Psoas muscle (tissue), 8 donors: Measurements from ENCODE around the gene FNDC3B. TPM values are rescaled to one million over a fixed set of nuclear protein-coding genes. Genes with fewer than 3 reads are reported as not detected.

Experiments used
- ATAC-seq, 4 donors: fragments of 200-7000 bp; cut with Tn5 transposase; one replicate each; pipeline ENCODE4 v1.9.1; 2020; ENCODE audit warnings: moderate library complexity in 3 of 4, mild to moderate bottlenecking in 2 of 4
- DNase-seq, 2 donors: peaks; one replicate each; pipeline ENCODE4 v3.0.0-alpha.2; 2020
- H3K27ac ChIP-seq: fragments of 200-600 bp; one replicate; pipeline ENCODE4 v1.8.0; 2022
- H3K27me3 ChIP-seq, 3 donors: fragments of 200-600 bp in 1 of 3; one replicate each; pipeline versions ENCODE4 v1.6.1 to v1.8.0; 2013 to 2022; ENCODE audit warnings: low read length in 2 of 3, mild to moderate bottlenecking in 2 of 3, moderate library complexity in 1 of 3; ENCODE audit not compliant: insufficient read depth in 3 of 3
- H3K36me3 ChIP-seq, 2 donors: fragments of 200-600 bp in 1 of 2; one replicate each; pipeline versions ENCODE4 v1.6.1 to v1.8.0; 2013 to 2022; ENCODE audit warnings: low read depth in 1 of 2, mild to moderate bottlenecking in 1 of 2, moderate library complexity in 1 of 2; ENCODE audit not compliant: insufficient read depth in 1 of 2
- H3K4me1 ChIP-seq: fragments of 200-600 bp; one replicate; pipeline ENCODE4 v1.8.0; 2022
- H3K4me3 ChIP-seq: fragments of 200-600 bp; one replicate; pipeline ENCODE4 v1.8.0; 2022; ENCODE audit warnings: mild to moderate bottlenecking
- H3K9me3 ChIP-seq: fragments of 200-600 bp; one replicate; pipeline ENCODE4 v1.8.0; 2022
- CTCF ChIP-seq: fragments of 200-600 bp; IDR thresholded peaks from one replicate; pipeline ENCODE4 v1.8.0; 2022; ENCODE audit warnings: antibody characterized with exemption
- WGBS, 3 donors: extraction: QIAGEN DNeasy Blood & Tissue Kit; methylation state at CpG; one replicate each; pipeline versions ENCODE4 v1.1.6 to v1.1.7; 2013; 5-methylcytosine and 5-hydroxymethylcytosine counted together
- intact Hi-C, 2 donors: fragments of 100-400 bp; cut with DNase I; formaldehyde crosslinking; loops; one replicate each; pipeline versions ENCODE4 v1.11.0 to v1.14.2; 2022
- polyA plus RNA-seq, 3 donors: library from polyadenylated mRNA; stranded (reverse); fragments of 200-250 nt; gene quantifications; one replicate each; pipeline ENCODE4 v1.2.3, GENCODE V29; 2013
- total RNA-seq, 4 donors: library from RNA; stranded (reverse); fragmentation: NEBNext Ultra II Directional in 2 of 4; extraction: Animal tissue kit (Norgen Biotek cat#: 25700) in 2 of 4; gene quantifications; one replicate each; pipeline versions ENCODE4 v1.2.1 to v1.2.4, GENCODE V29; 2021 to 2023
- donor health status: healthy with polysubstance abuse.
- donor health status: DM: no; HTN: no; CAD: no; lungs with moderate emphysema.
- donor health status: Bipolar disorder and iron deficiency.
- donor health status: healthy.
- donor health status: DM: yes; HTN: yes; CAD: no.
- donor health status: DM: no; HTN: no; CAD: no.
- donor health status: DM: no; HTN: no; CAD: no.
- donor health status: DM: yes; HTN: yes; CAD: no.

The FNDC3B gene
- total and polyA plus RNA-seq, 7 donors = 12.4 to 133 (median 50.8) TPM

DNA sequence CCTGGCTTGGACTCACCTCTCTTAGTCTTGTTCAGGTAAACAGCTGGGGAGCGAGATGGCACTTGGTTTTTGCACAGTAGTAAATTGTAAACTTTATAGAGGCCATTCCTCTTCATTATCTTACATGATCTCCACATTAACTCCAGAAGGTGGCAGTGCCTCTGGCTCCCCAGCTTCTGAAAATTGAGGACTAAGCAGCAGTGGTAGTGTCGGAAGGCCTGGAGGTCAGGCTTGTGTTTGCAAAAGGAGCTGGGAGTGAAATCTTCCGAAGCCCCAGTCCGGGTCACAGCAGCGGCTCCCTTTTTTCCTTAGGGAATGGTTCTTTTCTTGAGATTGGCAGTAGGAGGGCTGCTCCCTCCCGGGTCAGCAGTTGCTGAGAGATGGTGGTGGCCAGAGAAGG, 85.7 kb downstream of the FNDC3B start:
- peaks cover 3 to 13% of the 10 kb centered on the region in 2 donors for H3K36me3 ChIP-seq
- H3K4me1 ChIP-seq = peaks cover 58% of the 10 kb centered on the region
- 63 to 77% (median 70%) methylated on average over 6 of the region's 6 CpGs for WGBS, 3 donors
- H3K27me3 ChIP-seq = no peaks in the 10 kb centered on the region
- no peaks in the 10 kb centered on the region for H3K9me3 ChIP-seq
- peak; percentile 17 for TF ChIP-seq CTCF
- ATAC-seq = peak in 2 of 4 donors; percentile 39 to 45
- H3K27ac ChIP-seq = peak overlapping the region; percentile 95
- intact Hi-C loops = loop anchor here (2.0 to 10.0 kb wide), 3 partner anchors 18 to 83 kb away; no protein-coding TSS in a partner anchor
- peak overlapping the region; percentile 27 for H3K4me3 ChIP-seq
- DNase-seq = peak in 1 of 2 donors; percentile 54

DNA sequence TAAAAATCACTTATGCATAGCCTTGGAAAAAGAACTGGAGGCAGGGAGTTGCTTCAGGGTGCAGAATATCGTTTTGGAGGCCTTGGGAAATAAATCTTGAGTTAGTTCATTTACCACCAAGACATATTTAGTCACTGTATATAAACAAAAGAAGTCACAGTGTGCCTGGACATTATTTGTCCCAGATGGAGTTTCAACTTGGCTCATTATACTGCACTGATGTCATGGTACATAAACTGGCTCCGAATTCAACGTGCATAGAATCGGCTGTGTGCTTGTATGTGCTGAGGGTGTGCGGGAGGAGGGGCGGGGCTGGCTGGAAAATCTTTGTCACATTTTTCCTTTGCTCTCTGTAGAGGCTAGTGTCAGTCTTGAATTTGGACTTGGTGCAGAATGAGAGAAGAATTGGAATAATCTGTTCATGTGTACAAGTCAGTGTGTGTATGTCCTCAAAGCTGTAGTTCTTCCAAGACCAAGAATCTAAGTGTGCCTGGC, 86.6 kb downstream of the FNDC3B start:
- Histone ChIP-seq H3K4me3 (peak overlapping the region; percentile 27), H3K4me1 (peaks cover 66% of the 10 kb centered on the region)
- TF ChIP-seq CTCF = no peak

GRCh38 chr3:172126741-172127140, 87.4 kb downstream of the FNDC3B start:
- no peak for TF ChIP-seq CTCF
- H3K36me3 ChIP-seq = peaks cover 3 to 13% of the 10 kb centered on the region in 2 donors
- no peaks in the 10 kb centered on the region for H3K9me3 ChIP-seq
- 43 to 52% (median 46%) methylated on average over 3 of the region's 3 CpGs for WGBS, 3 donors
- no peaks in the 10 kb centered on the region for H3K27me3 ChIP-seq
- peak overlapping the region; percentile 95 for H3K27ac ChIP-seq
- DNase-seq (no peak), ATAC-seq (no peak)
- peak overlapping the region; percentile 27 for H3K4me3 ChIP-seq
- intact Hi-C loops = loop anchor here (5.0 to 10.0 kb wide), 2 partner anchors 82 to 84 kb away; no protein-coding TSS in a partner anchor
- peaks cover 72% of the 10 kb centered on the region for H3K4me1 ChIP-seq

More for the DNA sequence above, 86.6 kb downstream of the FNDC3B start:
- H3K27me3 ChIP-seq = no peaks in the 10 kb centered on the region
- H3K36me3 ChIP-seq = peaks cover 3 to 13% of the 10 kb centered on the region in 2 donors
- 10 to 14% (median 10%) methylated on average over 6 of the region's 6 CpGs for WGBS, 3 donors
- H3K27ac ChIP-seq = peak overlapping the region; percentile 95
- DNase-seq = peak; percentile 59 to 72
- H3K9me3 ChIP-seq = no peaks in the 10 kb centered on the region
- intact Hi-C loops = loop anchor here (2.0 to 10.0 kb wide), 3 partner anchors 19 to 84 kb away; no protein-coding TSS in a partner anchor
- ATAC-seq = peak; percentile 65 to 80 (median 70)

- WGBS, 3 donors = 78 to 85% (median 81%) methylated on average over 2 of the region's 2 CpGs
- peak overlapping the region; percentile 95 for H3K27ac ChIP-seq
- ATAC-seq = no peak
- intact Hi-C loops = loop anchor here (5.0 to 10.0 kb wide), 2 partner anchors 82 to 85 kb away; no protein-coding TSS in a partner anchor
- H3K9me3 ChIP-seq = no peaks in the 10 kb centered on the region
- peaks cover 3 to 13% of the 10 kb centered on the region in 2 donors for H3K36me3 ChIP-seq
- H3K4me1 ChIP-seq = peaks cover 75% of the 10 kb centered on the region
- TF ChIP-seq CTCF = no peak
- no peaks in the 10 kb centered on the region for H3K27me3 ChIP-seq
- no peak for DNase-seq
- H3K4me3 ChIP-seq = peak overlapping the region; percentile 27
Observed at GRCh38 chr3:172127141-172127540, 87.8 kb downstream of the FNDC3B start.
